ENCODE data around the gene MEIS3. TPM values are rescaled to one million over a fixed set of nuclear protein-coding genes. Genes with fewer than 3 reads are reported as not detected.

Gene MEIS3
- total and polyA plus RNA-seq, 10 of the 15 experiments (the other 5 are each of a cell fraction or from before 2014, with no cell fraction given) = 0.05 to 0.23 TPM; not detected in 8

DNA sequence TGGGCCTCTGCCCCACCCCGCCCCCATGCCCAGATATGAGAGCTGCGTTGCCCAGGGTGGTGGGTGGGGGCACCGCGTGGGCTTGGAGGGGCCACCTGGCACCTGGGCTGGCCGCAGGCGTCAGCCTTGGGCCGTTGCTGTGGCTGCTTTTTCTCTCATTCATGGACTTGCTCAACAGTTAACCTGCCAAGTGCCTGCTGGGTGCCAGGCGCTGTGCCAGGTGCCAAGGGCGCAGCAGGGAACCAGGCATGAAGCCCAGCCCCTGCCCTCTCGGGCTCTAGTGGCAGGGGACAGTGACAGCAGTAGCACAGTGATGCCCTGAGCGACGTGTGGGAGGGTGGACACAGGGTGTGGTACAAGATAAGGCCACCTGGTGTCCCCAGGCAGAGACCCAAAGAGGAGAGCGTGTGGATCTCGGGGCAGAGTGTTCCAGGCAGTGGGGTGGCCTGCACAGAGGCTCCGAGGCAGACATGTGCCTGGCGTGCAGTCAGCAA lies 42.1 kb downstream of the MEIS3 start:
- no TSS peak for BruUV-seq (replicated peaks)
- Histone ChIP-seq H3K27me3 (replicated peaks in 1 of 2; ENCODE audit: control insufficient read depth in 2 of 2, insufficient read depth in 2 of 2, low read length in 1 of 2) (no peaks in the 10 kb centered on the region), H3K9ac (ENCODE audit: control insufficient read depth, insufficient read depth, low read length) (no peak overlapping the region), H3K4me2 (ENCODE audit: control insufficient read depth, insufficient read depth) (no peak overlapping the region), H3K79me2 (ENCODE audit: control insufficient read depth, insufficient read depth, low read length) (no peaks in the 10 kb centered on the region), H3K36me3 (ENCODE audit: control insufficient read depth in 2 of 2, insufficient read depth in 2 of 2, low read length in 1 of 2) (peaks cover 9 to 43% of the 10 kb centered on the region in 2 experiments; a peak in 3 of 4 replicates), H3K27ac (ENCODE audit: control insufficient read depth, insufficient read depth) (no peak overlapping the region), H3K4me1 (ENCODE audit: control insufficient read depth, insufficient read depth, low read length) (peaks cover 4% of the 10 kb centered on the region; the same call in 1 of the 2 replicates), H4K20me1 (ENCODE audit: control insufficient read depth, insufficient read depth) (no peaks in the 10 kb centered on the region), H3K4me3 (no peak overlapping the region), H3K9me3 (replicated peaks; ENCODE audit: control insufficient read depth, insufficient read depth, low read length) (no peaks in the 10 kb centered on the region), H2AFZ (ENCODE audit: control insufficient read depth, low read depth, low read length) (no peak overlapping the region)
- DNase-seq (ENCODE audit: low read depth, low spot score) (no peak), ATAC-seq (no peak), FAIRE-seq (no peak)
- ChIA-PET POLR2A (no interaction called here), SMC1A (ENCODE audit: uncharacterized antibody, unreplicated experiment) (interaction anchor here (1.1 kb wide), 1 partner anchor 28 kb away, joined by 3 read pairs; the partner anchor contains the start of gene DHX34), CTCF (no interaction called here), RAD21 (ENCODE audit: unreplicated experiment) (no interaction called here)
- TF ChIP-seq NFIC (IDR thresholded peaks at IDR 0.05; ENCODE audit: low read depth, low read length) (no peak), KLF5 (IDR thresholded peaks at IDR 0.05; ENCODE audit: partially characterized antibody) (no peak), NR2F1 (conservative IDR thresholded peaks at IDR 0.05) (no peak), GABPA (IDR thresholded peaks at IDR 0.05; ENCODE audit: low read depth) (no peak), MTA2 (IDR thresholded peaks at IDR 0.05; ENCODE audit: low read depth) (no peak), CEBPB (IDR thresholded peaks at IDR 0.05; ENCODE audit: borderline replicate concordance in 1 of 2, low read depth in 2 of 2, low read length in 2 of 2) (no peak), HDAC2 (IDR thresholded peaks at IDR 0.05) (no peak), STAT1 (conservative IDR thresholded peaks at IDR 0.05) (no peak), EED (IDR thresholded peaks at IDR 0.05; ENCODE audit: low read depth) (no peak)
- TF ChIP-seq, protein P1, sequence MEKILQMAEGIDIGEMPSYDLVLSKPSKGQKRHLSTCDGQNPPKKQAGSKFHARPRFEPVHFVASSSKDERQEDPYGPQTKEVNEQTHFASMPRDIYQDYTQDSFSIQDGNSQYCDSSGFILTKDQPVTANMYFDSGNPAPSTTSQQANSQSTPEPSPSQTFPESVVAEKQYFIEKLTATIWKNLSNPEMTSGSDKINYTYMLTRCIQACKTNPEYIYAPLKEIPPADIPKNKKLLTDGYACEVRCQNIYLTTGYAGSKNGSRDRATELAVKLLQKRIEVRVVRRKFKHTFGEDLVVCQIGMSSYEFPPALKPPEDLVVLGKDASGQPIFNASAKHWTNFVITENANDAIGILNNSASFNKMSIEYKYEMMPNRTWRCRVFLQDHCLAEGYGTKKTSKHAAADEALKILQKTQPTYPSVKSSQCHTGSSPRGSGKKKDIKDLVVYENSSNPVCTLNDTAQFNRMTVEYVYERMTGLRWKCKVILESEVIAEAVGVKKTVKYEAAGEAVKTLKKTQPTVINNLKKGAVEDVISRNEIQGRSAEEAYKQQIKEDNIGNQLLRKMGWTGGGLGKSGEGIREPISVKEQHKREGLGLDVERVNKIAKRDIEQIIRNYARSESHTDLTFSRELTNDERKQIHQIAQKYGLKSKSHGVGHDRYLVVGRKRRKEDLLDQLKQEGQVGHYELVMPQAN (conservative IDR thresholded peaks at IDR 0.05) = no peak
- TF ChIP-seq, protein P2, sequence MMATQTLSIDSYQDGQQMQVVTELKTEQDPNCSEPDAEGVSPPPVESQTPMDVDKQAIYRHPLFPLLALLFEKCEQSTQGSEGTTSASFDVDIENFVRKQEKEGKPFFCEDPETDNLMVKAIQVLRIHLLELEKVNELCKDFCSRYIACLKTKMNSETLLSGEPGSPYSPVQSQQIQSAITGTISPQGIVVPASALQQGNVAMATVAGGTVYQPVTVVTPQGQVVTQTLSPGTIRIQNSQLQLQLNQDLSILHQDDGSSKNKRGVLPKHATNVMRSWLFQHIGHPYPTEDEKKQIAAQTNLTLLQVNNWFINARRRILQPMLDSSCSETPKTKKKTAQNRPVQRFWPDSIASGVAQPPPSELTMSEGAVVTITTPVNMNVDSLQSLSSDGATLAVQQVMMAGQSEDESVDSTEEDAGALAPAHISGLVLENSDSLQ (IDR thresholded peaks at IDR 0.05) = no peak
- TF ChIP-seq, protein P3, sequence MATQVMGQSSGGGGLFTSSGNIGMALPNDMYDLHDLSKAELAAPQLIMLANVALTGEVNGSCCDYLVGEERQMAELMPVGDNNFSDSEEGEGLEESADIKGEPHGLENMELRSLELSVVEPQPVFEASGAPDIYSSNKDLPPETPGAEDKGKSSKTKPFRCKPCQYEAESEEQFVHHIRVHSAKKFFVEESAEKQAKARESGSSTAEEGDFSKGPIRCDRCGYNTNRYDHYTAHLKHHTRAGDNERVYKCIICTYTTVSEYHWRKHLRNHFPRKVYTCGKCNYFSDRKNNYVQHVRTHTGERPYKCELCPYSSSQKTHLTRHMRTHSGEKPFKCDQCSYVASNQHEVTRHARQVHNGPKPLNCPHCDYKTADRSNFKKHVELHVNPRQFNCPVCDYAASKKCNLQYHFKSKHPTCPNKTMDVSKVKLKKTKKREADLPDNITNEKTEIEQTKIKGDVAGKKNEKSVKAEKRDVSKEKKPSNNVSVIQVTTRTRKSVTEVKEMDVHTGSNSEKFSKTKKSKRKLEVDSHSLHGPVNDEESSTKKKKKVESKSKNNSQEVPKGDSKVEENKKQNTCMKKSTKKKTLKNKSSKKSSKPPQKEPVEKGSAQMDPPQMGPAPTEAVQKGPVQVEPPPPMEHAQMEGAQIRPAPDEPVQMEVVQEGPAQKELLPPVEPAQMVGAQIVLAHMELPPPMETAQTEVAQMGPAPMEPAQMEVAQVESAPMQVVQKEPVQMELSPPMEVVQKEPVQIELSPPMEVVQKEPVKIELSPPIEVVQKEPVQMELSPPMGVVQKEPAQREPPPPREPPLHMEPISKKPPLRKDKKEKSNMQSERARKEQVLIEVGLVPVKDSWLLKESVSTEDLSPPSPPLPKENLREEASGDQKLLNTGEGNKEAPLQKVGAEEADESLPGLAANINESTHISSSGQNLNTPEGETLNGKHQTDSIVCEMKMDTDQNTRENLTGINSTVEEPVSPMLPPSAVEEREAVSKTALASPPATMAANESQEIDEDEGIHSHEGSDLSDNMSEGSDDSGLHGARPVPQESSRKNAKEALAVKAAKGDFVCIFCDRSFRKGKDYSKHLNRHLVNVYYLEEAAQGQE (IDR thresholded peaks at IDR 0.05; ENCODE audit: low read depth, low read length) = no peak
- intact Hi-C loops (cut with micrococcal nuclease; ENCODE audit: unreplicated experiment) = no loop called here
- in situ Hi-C loops (cut with MboI) = no loop called here
- WGBS (ENCODE audit: insufficient coverage, insufficient replicate concordance, low lambda C conversion rate, missing lambda C conversion rate) = 89% methylated on average over 16 of the region's 16 CpGs
